Activated CD8-positive, alpha-beta T cell treated with anti-CD3 and anti-CD28 coated beads for 36 hours (primary cell): ENCODE results near the gene NDUFC2. TPM values are rescaled to one million over a fixed set of nuclear protein-coding genes. Genes with fewer than 3 reads are reported as not detected.

Experiments
- ATAC-seq: fragments of 200-7000 bp; cut with Tn5 transposase; one replicate; pipeline ENCODE4 v1.10.0; 2021; ENCODE audit warnings: mild to moderate bottlenecking, moderate library complexity
- CTCF ChIA-PET: fragments of 350-600 bp; sonication (Branson Sonifier 250); formaldehyde crosslinking; loops from one replicate; lab custom pipeline; 2021; ENCODE audit warnings: antibody characterized with exemption; lab: Charles Lee
- POLR2A ChIA-PET: fragments of 350-600 bp; sonication (Branson Sonifier 250); formaldehyde crosslinking; loops from one replicate; lab custom pipeline; 2021; ENCODE audit warnings: antibody characterized with exemption; lab: Charles Lee
- DNase-seq: peaks from one replicate; pipeline ENCODE4 v3.0.0-alpha.2; 2020
- H3K27ac Mint-ChIP-seq: one replicate; pipeline ENCODE4 v1.8.0; 2021; ENCODE audit warnings: mild to moderate bottlenecking, mixed read lengths
- H3K27me3 Mint-ChIP-seq: one replicate; pipeline ENCODE4 v1.8.0; 2021; ENCODE audit warnings: mixed read lengths
- H3K36me3 Mint-ChIP-seq: one replicate; pipeline ENCODE4 v1.8.0; 2021; ENCODE audit warnings: low read depth, mixed read lengths
- H3K4me1 Mint-ChIP-seq: one replicate; pipeline ENCODE4 v1.8.0; 2021; ENCODE audit warnings: low read depth, mixed read lengths
- H3K4me3 Mint-ChIP-seq: one replicate; pipeline ENCODE4 v1.8.0; 2021; ENCODE audit warnings: mild to moderate bottlenecking, moderate library complexity, mixed read lengths
- H3K9me3 Mint-ChIP-seq: one replicate; pipeline ENCODE4 v1.8.0; 2021; ENCODE audit warnings: mixed read lengths
- intact Hi-C: fragments of 100-400 bp; cut with micrococcal nuclease; formaldehyde crosslinking; loops from one replicate; pipeline ENCODE4 v1.10.0; 2022
- total RNA-seq, 2 experiments: library from RNA; stranded (reverse); gene quantifications; one replicate each; pipeline ENCODE4 v1.2.3, GENCODE V29; 2021
- TF ChIP-seq, protein P1 (sequence below): fragments of 200-600 bp; IDR thresholded peaks from one replicate; pipeline ENCODE4 v1.8.0; 2022; ENCODE audit warnings: antibody characterized with exemption, mild to moderate bottlenecking

The NDUFC2 gene
- total RNA-seq, 2 experiments from 2014 or later = 169 to 179 TPM

DNA sequence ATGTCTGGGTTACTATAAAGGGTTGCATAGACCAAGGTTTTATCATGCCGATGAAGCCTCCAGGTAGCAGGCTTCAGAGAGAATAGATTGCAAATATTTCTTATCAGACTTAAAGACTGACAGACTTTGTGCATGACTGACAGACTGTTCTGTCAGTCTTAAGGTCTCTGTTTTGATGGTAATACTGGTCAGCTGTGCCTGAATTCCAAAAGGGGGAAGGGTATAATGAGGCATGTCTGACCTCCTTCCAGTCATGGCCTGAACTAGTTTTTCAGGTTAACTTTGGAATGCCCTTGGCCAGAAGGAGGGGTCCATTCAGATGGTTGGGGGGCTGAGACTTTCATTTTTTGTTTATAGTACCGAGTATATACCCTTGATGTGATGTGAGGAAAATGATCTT, 51.9 kb downstream of the NDUFC2 start:
- no peaks in the 10 kb centered on the region for H3K4me1 Mint-ChIP-seq
- ATAC-seq (no peak), DNase-seq (no peak)
- H3K27me3 Mint-ChIP-seq = peaks cover 1% of the 10 kb centered on the region
- intact Hi-C loops = no loop called here
- CTCF ChIA-PET = interaction anchor here (1.1 kb wide), 1 partner anchor 18 kb away, joined by 3 read pairs; no protein-coding TSS in a partner anchor
- POLR2A ChIA-PET = no interaction called here
- H3K4me3 Mint-ChIP-seq = no peak overlapping the region
- TF ChIP-seq, protein P1, sequence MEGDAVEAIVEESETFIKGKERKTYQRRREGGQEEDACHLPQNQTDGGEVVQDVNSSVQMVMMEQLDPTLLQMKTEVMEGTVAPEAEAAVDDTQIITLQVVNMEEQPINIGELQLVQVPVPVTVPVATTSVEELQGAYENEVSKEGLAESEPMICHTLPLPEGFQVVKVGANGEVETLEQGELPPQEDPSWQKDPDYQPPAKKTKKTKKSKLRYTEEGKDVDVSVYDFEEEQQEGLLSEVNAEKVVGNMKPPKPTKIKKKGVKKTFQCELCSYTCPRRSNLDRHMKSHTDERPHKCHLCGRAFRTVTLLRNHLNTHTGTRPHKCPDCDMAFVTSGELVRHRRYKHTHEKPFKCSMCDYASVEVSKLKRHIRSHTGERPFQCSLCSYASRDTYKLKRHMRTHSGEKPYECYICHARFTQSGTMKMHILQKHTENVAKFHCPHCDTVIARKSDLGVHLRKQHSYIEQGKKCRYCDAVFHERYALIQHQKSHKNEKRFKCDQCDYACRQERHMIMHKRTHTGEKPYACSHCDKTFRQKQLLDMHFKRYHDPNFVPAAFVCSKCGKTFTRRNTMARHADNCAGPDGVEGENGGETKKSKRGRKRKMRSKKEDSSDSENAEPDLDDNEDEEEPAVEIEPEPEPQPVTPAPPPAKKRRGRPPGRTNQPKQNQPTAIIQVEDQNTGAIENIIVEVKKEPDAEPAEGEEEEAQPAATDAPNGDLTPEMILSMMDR = no peak
- H3K27ac Mint-ChIP-seq = no peak overlapping the region
- H3K9me3 Mint-ChIP-seq = no peaks in the 10 kb centered on the region
- H3K36me3 Mint-ChIP-seq = no peaks in the 10 kb centered on the region

GRCh38 chr11:78025378-78025777, 54.3 kb downstream of the NDUFC2 start:
- H3K27me3 Mint-ChIP-seq = peaks cover 12% of the 10 kb centered on the region
- ChIA-PET POLR2A (no interaction called here), CTCF (no interaction called here)
- H3K27ac Mint-ChIP-seq = no peak overlapping the region
- intact Hi-C loops = no loop called here
- H3K36me3 Mint-ChIP-seq = no peaks in the 10 kb centered on the region
- TF ChIP-seq, protein P1 = no peak
- no peak overlapping the region for H3K4me3 Mint-ChIP-seq
- H3K4me1 Mint-ChIP-seq = no peaks in the 10 kb centered on the region
- ATAC-seq = no peak
- DNase-seq = no peak
- H3K9me3 Mint-ChIP-seq = no peaks in the 10 kb centered on the region

- intact Hi-C loops = no loop called here
- ChIA-PET CTCF (interaction anchor here (0.9 kb wide), 1 partner anchor 24 kb away, joined by 3 read pairs; no protein-coding TSS in a partner anchor), POLR2A (no interaction called here)
- ATAC-seq = no peak
- Mint-ChIP-seq H3K36me3 (no peaks in the 10 kb centered on the region), H3K27me3 (peaks cover 12% of the 10 kb centered on the region), H3K27ac (no peak overlapping the region), H3K4me3 (no peak overlapping the region), H3K9me3 (no peaks in the 10 kb centered on the region), H3K4me1 (no peaks in the 10 kb centered on the region)
- TF ChIP-seq, protein P1 = no peak
- no peak for DNase-seq
Measured at GRCh38 chr11:78023426-78023825, 56.2 kb downstream of the NDUFC2 start.

DNA sequence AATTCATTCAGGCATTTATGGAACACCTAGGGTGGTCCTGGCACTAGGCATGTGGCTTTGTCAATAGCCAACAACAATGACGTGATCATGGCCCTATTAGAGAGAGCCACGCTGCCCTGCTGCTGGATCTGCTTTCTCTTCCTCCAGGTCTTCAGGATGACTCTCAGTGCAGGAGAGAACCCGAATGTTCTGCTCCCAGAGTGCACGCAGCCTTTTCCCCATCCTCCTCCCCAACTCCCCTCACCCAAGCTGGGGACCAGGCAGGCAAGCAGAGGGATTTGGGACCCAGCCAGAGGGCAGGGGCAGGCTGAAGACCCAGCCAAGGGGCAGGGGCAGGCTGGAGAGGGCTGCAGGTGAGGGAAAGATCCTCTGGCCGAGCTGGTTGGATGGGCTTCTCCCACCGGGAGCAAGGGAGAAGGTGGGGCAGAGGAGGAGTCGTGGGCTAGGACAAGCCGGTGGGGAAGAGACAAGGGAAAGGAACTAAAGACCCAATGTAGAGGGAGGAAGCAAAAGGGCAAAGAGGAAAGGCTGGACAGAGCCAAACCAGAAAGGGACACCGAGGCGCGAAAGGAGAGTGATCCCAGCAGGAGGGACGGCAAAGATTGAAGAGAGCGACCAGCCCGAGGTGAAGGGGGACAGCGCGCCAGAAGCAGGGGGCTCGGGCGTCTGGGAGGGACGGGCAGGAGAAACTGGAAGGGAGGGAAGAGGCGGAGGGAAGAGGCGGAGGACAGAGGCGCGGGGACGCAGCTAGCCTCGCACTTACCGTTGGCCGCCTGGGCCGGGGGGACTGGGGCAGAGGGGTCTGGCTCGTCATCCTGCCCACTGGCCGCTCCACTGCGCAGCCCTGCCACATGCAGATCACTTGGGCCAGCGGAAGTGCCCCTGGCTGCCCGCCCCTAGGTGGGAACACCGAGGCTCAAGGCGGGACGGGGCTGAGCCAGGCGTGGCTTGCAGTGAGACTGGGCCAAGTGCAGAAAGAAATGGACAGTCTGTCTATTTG, 57.0 kb downstream of the NDUFC2 start, which contains the start of gene KCTD14:
KCTD14 (minus strand) TSS at position 880 of the 1,000 bp plus-strand sequence; CDS start at position 853, 27 bp downstream.
- no peak for DNase-seq
- H3K36me3 Mint-ChIP-seq = no peaks in the 10 kb centered on the region
- no peak within 1 kb of the TSS for H3K4me3 Mint-ChIP-seq
- H3K9me3 Mint-ChIP-seq = no peaks in the 10 kb centered on the region
- intact Hi-C loops = no loop called here
- no peaks in the 10 kb centered on the region for H3K4me1 Mint-ChIP-seq
- TF ChIP-seq, protein P1 = no peak
- CTCF ChIA-PET = interaction anchor here (2.5 kb wide), 1 partner anchor 23 kb away, joined by 15 read pairs; no protein-coding TSS in a partner anchor
- H3K27ac Mint-ChIP-seq = no peak within 1 kb of the TSS
- peaks cover 12% of the 10 kb centered on the region for H3K27me3 Mint-ChIP-seq
- POLR2A ChIA-PET = no interaction called here
- ATAC-seq = no peak

GRCh38 chr11:78021611-78022010, 58.1 kb downstream of the NDUFC2 start:
- H3K4me1 Mint-ChIP-seq = no peaks in the 10 kb centered on the region
- H3K4me3 Mint-ChIP-seq = no peak overlapping the region
- DNase-seq (no peak), ATAC-seq (no peak)
- TF ChIP-seq, protein P1 = no peak
- H3K36me3 Mint-ChIP-seq = no peaks in the 10 kb centered on the region
- peaks cover 12% of the 10 kb centered on the region for H3K27me3 Mint-ChIP-seq
- no peak overlapping the region for H3K27ac Mint-ChIP-seq
- no peaks in the 10 kb centered on the region for H3K9me3 Mint-ChIP-seq
- intact Hi-C loops = no loop called here
- CTCF ChIA-PET = interaction anchor here (2.5 kb wide), 1 partner anchor 24 kb away, joined by 15 read pairs; no protein-coding TSS in a partner anchor
- POLR2A ChIA-PET = no interaction called here
